ENCODE measurements around the gene ZNF384. TPM values are rescaled to one million over a fixed set of nuclear protein-coding genes. Genes with fewer than 3 reads are reported as not detected.

The ZNF384 gene
- total RNA-seq, 1 experiment from 2014 or later, result 63.8 TPM

GRCh38 chr12:6667559-6668210, 21.5 kb downstream of the ZNF384 start:
- ATAC-seq (peak; percentile 26), DNase-seq (ENCODE audit: low spot score) (peak; percentile 22)
- Mint-ChIP-seq H3K36me3 (peaks cover 50% of the 10 kb centered on the region), H3K27ac (no peak overlapping the region), H3K4me3 (no peak overlapping the region), H3K4me1 (no peaks in the 10 kb centered on the region; the same call in 1 of the 2 replicates), H3K9me3 (no peaks in the 10 kb centered on the region), H3K27me3 (ENCODE audit: low read depth) (no peaks in the 10 kb centered on the region; the same call in 1 of the 2 replicates)
- CTCF ChIA-PET, result interaction anchor here (0.8 to 3.3 kb wide), 6 partner anchors 12 to 97 kb away, joined by 4 to 20 read pairs (median 6); partner anchors contain the start of gene ZNF384
- TF ChIP-seq ZNF423 (CRISPR knock-in tag; IDR thresholded peaks at IDR 0.05) (no peak), RELA (CRISPR knock-in tag; IDR thresholded peaks at IDR 0.05; ENCODE audit: borderline replicate concordance) (no peak), STAT6 (CRISPR knock-in tag; conservative IDR thresholded peaks at IDR 0.05; ENCODE audit: low read depth) (no peak), JUN (CRISPR knock-in tag; IDR thresholded peaks at IDR 0.05) (no peak), GABPB1 (CRISPR knock-in tag; IDR thresholded peaks at IDR 0.05) (no peak), RORB (CRISPR knock-in tag; IDR thresholded peaks at IDR 0.05) (no peak), NR1H2 (CRISPR knock-in tag; IDR thresholded peaks at IDR 0.05) (no peak), JAZF1 (CRISPR knock-in tag; IDR thresholded peaks at IDR 0.05) (no peak), CREM (CRISPR knock-in tag; IDR thresholded peaks at IDR 0.05) (no peak), SMAD3 (CRISPR knock-in tag; IDR thresholded peaks at IDR 0.05; ENCODE audit: borderline replicate concordance) (no peak), KAT7 (CRISPR knock-in tag; IDR thresholded peaks at IDR 0.05; ENCODE audit: borderline replicate concordance) (no peak), ARID4B (CRISPR knock-in tag; IDR thresholded peaks at IDR 0.05; ENCODE audit: borderline replicate concordance) (no peak)
- TF ChIP-seq, protein P1, sequence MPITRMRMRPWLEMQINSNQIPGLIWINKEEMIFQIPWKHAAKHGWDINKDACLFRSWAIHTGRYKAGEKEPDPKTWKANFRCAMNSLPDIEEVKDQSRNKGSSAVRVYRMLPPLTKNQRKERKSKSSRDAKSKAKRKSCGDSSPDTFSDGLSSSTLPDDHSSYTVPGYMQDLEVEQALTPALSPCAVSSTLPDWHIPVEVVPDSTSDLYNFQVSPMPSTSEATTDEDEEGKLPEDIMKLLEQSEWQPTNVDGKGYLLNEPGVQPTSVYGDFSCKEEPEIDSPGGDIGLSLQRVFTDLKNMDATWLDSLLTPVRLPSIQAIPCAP (CRISPR knock-in tag; IDR thresholded peaks at IDR 0.05), result no peak
- TF ChIP-seq, protein P2, sequence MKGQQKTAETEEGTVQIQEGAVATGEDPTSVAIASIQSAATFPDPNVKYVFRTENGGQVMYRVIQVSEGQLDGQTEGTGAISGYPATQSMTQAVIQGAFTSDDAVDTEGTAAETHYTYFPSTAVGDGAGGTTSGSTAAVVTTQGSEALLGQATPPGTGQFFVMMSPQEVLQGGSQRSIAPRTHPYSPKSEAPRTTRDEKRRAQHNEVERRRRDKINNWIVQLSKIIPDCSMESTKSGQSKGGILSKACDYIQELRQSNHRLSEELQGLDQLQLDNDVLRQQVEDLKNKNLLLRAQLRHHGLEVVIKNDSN (CRISPR knock-in tag; IDR thresholded peaks at IDR 0.05), result no peak
- TF ChIP-seq, protein P3, sequence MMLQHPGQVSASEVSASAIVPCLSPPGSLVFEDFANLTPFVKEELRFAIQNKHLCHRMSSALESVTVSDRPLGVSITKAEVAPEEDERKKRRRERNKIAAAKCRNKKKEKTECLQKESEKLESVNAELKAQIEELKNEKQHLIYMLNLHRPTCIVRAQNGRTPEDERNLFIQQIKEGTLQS (CRISPR knock-in tag; conservative IDR thresholded peaks at IDR 0.05), result no peak
- POLR2A ChIA-PET, result interaction anchor here (0.6 to 1.0 kb wide), 2 partner anchors 21 to 119 kb away, joined by 3 to 5 read pairs; partner anchors contain the start of gene ZNF384

GRCh38 chr12:6666211-6666610, 23.0 kb downstream of the ZNF384 start:
- DNase-seq (ENCODE audit: low spot score) (no peak), ATAC-seq (no peak)
- Mint-ChIP-seq H3K36me3 (peaks cover 35% of the 10 kb centered on the region), H3K4me1 (peaks cover 6% of the 10 kb centered on the region), H3K27me3 (ENCODE audit: low read depth) (no peaks in the 10 kb centered on the region; the same call in 1 of the 2 replicates), H3K27ac (no peak overlapping the region; the same call in 1 of the 2 replicates), H3K9me3 (no peaks in the 10 kb centered on the region), H3K4me3 (no peak overlapping the region)
- CTCF ChIA-PET, result interaction anchor here (1.0 to 1.7 kb wide), 5 partner anchors 14 to 96 kb away, joined by 3 to 7 read pairs (median 5); partner anchors contain the start of gene ZNF384
- POLR2A ChIA-PET, result no interaction called here
- TF ChIP-seq ZBTB21 (CRISPR knock-in tag; IDR thresholded peaks at IDR 0.05; ENCODE audit: borderline replicate concordance) (no peak), NFATC4 (CRISPR knock-in tag; IDR thresholded peaks at IDR 0.05) (no peak), USF2 (CRISPR knock-in tag; IDR thresholded peaks at IDR 0.05) (no peak), SP1 (CRISPR knock-in tag; conservative IDR thresholded peaks at IDR 0.05) (no peak), MXD4 (CRISPR knock-in tag; IDR thresholded peaks at IDR 0.05; ENCODE audit: borderline replicate concordance) (no peak)
- TF ChIP-seq, protein P4, sequence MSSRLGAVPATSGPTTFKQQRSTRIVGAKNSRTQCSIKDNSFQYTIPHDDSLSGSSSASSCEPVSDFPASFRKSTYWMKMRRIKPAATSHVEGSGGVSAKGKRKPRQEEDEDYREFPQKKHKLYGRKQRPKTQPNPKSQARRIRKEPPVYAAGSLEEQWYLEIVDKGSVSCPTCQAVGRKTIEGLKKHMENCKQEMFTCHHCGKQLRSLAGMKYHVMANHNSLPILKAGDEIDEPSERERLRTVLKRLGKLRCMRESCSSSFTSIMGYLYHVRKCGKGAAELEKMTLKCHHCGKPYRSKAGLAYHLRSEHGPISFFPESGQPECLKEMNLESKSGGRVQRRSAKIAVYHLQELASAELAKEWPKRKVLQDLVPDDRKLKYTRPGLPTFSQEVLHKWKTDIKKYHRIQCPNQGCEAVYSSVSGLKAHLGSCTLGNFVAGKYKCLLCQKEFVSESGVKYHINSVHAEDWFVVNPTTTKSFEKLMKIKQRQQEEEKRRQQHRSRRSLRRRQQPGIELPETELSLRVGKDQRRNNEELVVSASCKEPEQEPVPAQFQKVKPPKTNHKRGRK (CRISPR knock-in tag; IDR thresholded peaks at IDR 0.05; ENCODE audit: borderline replicate concordance), result no peak
